Testis (tissue), 2 donors: ENCODE results near the gene PIEZO2.

ENCODE experiments used
- CTCF ChIP-seq, 3 experiments: fragments of 450-650 bp in 2 of 3; fragments of 200-600 bp in 1 of 3; sonication (generic) in 1 of 3; IDR thresholded peaks; one replicate each; pipeline ENCODE4 v1.5.1; 2016 to 2019; ENCODE audit warnings: antibody characterized with exemption in 3 of 3, mild to moderate bottlenecking in 2 of 3, moderate library complexity in 1 of 3
- POLR2A ChIP-seq: fragments of 450-650 bp; IDR thresholded peaks from one replicate; pipeline ENCODE4 v1.6.1; 2017; ENCODE audit warnings: antibody characterized with exemption, mild to moderate bottlenecking, moderate library complexity

- TF ChIP-seq CTCF (IDR thresholded peaks at IDR 0.05), result no peak
- TF ChIP-seq POLR2A, result no peak
Measured at GRCh38 chr18:10997885-10998284, 151.5 kb downstream of the PIEZO2 start.
